Effector memory CD4-positive, alpha-beta T cell (primary cell): ENCODE data around the gene LAMA1.

ENCODE experiments used
- DNase-seq, 3 donors: peaks; one replicate each; pipeline ENCODE4 v3.0.0-alpha.2; 2020
- H3K27ac ChIP-seq: 2 replicates; pipeline ENCODE4 v1.7.0; 2013; ENCODE audit warnings: mild to moderate bottlenecking, low read length, moderate library complexity; ENCODE audit not compliant: insufficient read depth, poor library complexity, severe bottlenecking
- H3K27me3 ChIP-seq: replicated peaks from 2 replicates; pipeline ENCODE4 v1.7.0; 2013; ENCODE audit warnings: mild to moderate bottlenecking, low read length; ENCODE audit not compliant: insufficient read depth, control insufficient read depth, poor library complexity, severe bottlenecking
- H3K36me3 ChIP-seq: 2 replicates; pipeline ENCODE4 v1.7.0; 2013; ENCODE audit warnings: mild to moderate bottlenecking, low read length, moderate library complexity; ENCODE audit not compliant: control insufficient read depth, insufficient read depth
- H3K4me1 ChIP-seq: 2 replicates; pipeline ENCODE4 v1.7.0; 2013; ENCODE audit warnings: low read length, mild to moderate bottlenecking; ENCODE audit not compliant: control insufficient read depth, insufficient read depth, poor library complexity, severe bottlenecking
- H3K4me3 ChIP-seq: 2 replicates; pipeline ENCODE4 v1.7.0; 2013; ENCODE audit warnings: low read length, low read depth, mild to moderate bottlenecking; ENCODE audit not compliant: insufficient read depth, poor library complexity, severe bottlenecking
- H3K9me3 ChIP-seq: 2 replicates; pipeline ENCODE4 v1.7.0; 2013; ENCODE audit warnings: mild to moderate bottlenecking, low read length, moderate library complexity; ENCODE audit not compliant: control insufficient read depth

LAMA1 gene

GRCh38 chr18:7084080-7085065 lies 33.2 kb downstream of the LAMA1 start:
- Histone ChIP-seq H3K36me3 (no peaks in the 10 kb centered on the region), H3K27me3 (no peaks in the 10 kb centered on the region), H3K4me1 (no peaks in the 10 kb centered on the region), H3K9me3 (no peaks in the 10 kb centered on the region), H3K27ac (no peak overlapping the region), H3K4me3 (no peak overlapping the region)
- no peak for DNase-seq

GRCh38 chr18:7082671-7083070 lies 34.9 kb downstream of the LAMA1 start:
- H3K27me3 ChIP-seq, result no peaks in the 10 kb centered on the region
- no peak overlapping the region for H3K4me3 ChIP-seq
- H3K4me1 ChIP-seq, result no peaks in the 10 kb centered on the region
- H3K9me3 ChIP-seq, result no peaks in the 10 kb centered on the region
- DNase-seq, result no peak
- no peak overlapping the region for H3K27ac ChIP-seq
- H3K36me3 ChIP-seq, result no peaks in the 10 kb centered on the region

GRCh38 chr18:7079231-7079630 lies 38.4 kb downstream of the LAMA1 start:
- Histone ChIP-seq H3K4me3 (no peak overlapping the region), H3K27me3 (no peaks in the 10 kb centered on the region), H3K4me1 (no peaks in the 10 kb centered on the region), H3K27ac (no peak overlapping the region), H3K9me3 (no peaks in the 10 kb centered on the region), H3K36me3 (no peaks in the 10 kb centered on the region)
- no peak for DNase-seq

GRCh38 chr18:7072593-7072992 lies 45.0 kb downstream of the LAMA1 start:
- DNase-seq, result no peak
- no peaks in the 10 kb centered on the region for H3K36me3 ChIP-seq
- H3K4me3 ChIP-seq, result no peak overlapping the region
- H3K27ac ChIP-seq, result no peak overlapping the region
- H3K9me3 ChIP-seq, result no peaks in the 10 kb centered on the region
- H3K4me1 ChIP-seq, result no peaks in the 10 kb centered on the region
- no peaks in the 10 kb centered on the region for H3K27me3 ChIP-seq

- Histone ChIP-seq H3K27me3 (no peaks in the 10 kb centered on the region), H3K9me3 (no peaks in the 10 kb centered on the region), H3K36me3 (no peaks in the 10 kb centered on the region), H3K4me3 (no peak overlapping the region), H3K27ac (no peak overlapping the region), H3K4me1 (no peaks in the 10 kb centered on the region)
- DNase-seq, result no peak
Measured at GRCh38 chr18:7071600-7071999, 46.0 kb downstream of the LAMA1 start.

- Histone ChIP-seq H3K27ac (no peak overlapping the region), H3K4me1 (no peaks in the 10 kb centered on the region), H3K27me3 (no peaks in the 10 kb centered on the region), H3K4me3 (no peak overlapping the region), H3K9me3 (no peaks in the 10 kb centered on the region), H3K36me3 (no peaks in the 10 kb centered on the region)
- DNase-seq, result no peak
Measured at GRCh38 chr18:7070466-7070865, 47.1 kb downstream of the LAMA1 start.

- DNase-seq, result no peak
- Histone ChIP-seq H3K4me3 (no peak overlapping the region), H3K9me3 (no peaks in the 10 kb centered on the region), H3K27ac (no peak overlapping the region), H3K27me3 (no peaks in the 10 kb centered on the region), H3K4me1 (no peaks in the 10 kb centered on the region), H3K36me3 (no peaks in the 10 kb centered on the region)
Measured at GRCh38 chr18:7068871-7069590, 48.6 kb downstream of the LAMA1 start.

- no peak for DNase-seq
- no peaks in the 10 kb centered on the region for H3K9me3 ChIP-seq
- no peak overlapping the region for H3K4me3 ChIP-seq
- no peaks in the 10 kb centered on the region for H3K36me3 ChIP-seq
- no peaks in the 10 kb centered on the region for H3K4me1 ChIP-seq
- H3K27ac ChIP-seq, result no peak overlapping the region
- H3K27me3 ChIP-seq, result no peaks in the 10 kb centered on the region
Measured at GRCh38 chr18:7066965-7067555, 50.5 kb downstream of the LAMA1 start.

GRCh38 chr18:7065736-7066135 lies 51.9 kb downstream of the LAMA1 start:
- no peaks in the 10 kb centered on the region for H3K9me3 ChIP-seq
- DNase-seq, result no peak
- no peaks in the 10 kb centered on the region for H3K36me3 ChIP-seq
- H3K27ac ChIP-seq, result no peak overlapping the region
- no peaks in the 10 kb centered on the region for H3K27me3 ChIP-seq
- H3K4me3 ChIP-seq, result no peak overlapping the region
- no peaks in the 10 kb centered on the region for H3K4me1 ChIP-seq

GRCh38 chr18:7064346-7064745 lies 53.3 kb downstream of the LAMA1 start:
- Histone ChIP-seq H3K4me3 (no peak overlapping the region), H3K27me3 (no peaks in the 10 kb centered on the region), H3K36me3 (no peaks in the 10 kb centered on the region), H3K9me3 (no peaks in the 10 kb centered on the region), H3K27ac (no peak overlapping the region), H3K4me1 (no peaks in the 10 kb centered on the region)
- no peak for DNase-seq
